ENCODE measurements around the gene THEM4.

THEM4 gene

GRCh38 chr1:151839457-151840403, 69.6 kb downstream of the THEM4 start, which contains the start of gene C2CD4D:
Gene C2CD4D (minus strand): TSS chr1:151839820. CDS start chr1:151838989, 831 bp downstream.
- Histone ChIP-seq H3K27me3 (ENCODE audit: insufficient read depth, low read length, poor library complexity) (no peaks in the 10 kb centered on the region), H3K36me3 (ENCODE audit: control insufficient read depth, insufficient read depth, low read length) (no peaks in the 10 kb centered on the region), H3K56ac (ENCODE audit: low read length) (peak within 1 kb of the TSS; percentile 91), H4K8ac (ENCODE audit: low read depth, low read length) (no peak within 1 kb of the TSS), H3K79me1 (ENCODE audit: low read length) (no peaks in the 10 kb centered on the region), H3K4ac (ENCODE audit: low read depth, low read length) (peak within 1 kb of the TSS; percentile 77), H3K79me2 (ENCODE audit: control insufficient read depth, insufficient read depth, low read length) (no peaks in the 10 kb centered on the region), H3K4me3 (ENCODE audit: low read length) (peak within 1 kb of the TSS; percentile 29), H3K9ac (ENCODE audit: low read length) (peak within 1 kb of the TSS; percentile 83), H3K23ac (ENCODE audit: low read length) (peak within 1 kb of the TSS; percentile 73), H2BK5ac (ENCODE audit: low read length) (peak within 1 kb of the TSS; percentile 64), H2BK120ac (ENCODE audit: low read depth, low read length) (no peak within 1 kb of the TSS), H3K4me1 (ENCODE audit: control insufficient read depth, low read depth, low read length) (no peaks in the 10 kb centered on the region), H2AK5ac (ENCODE audit: low read length) (no peak within 1 kb of the TSS), H3K27ac (ENCODE audit: low read depth, low read length) (peak within 1 kb of the TSS; percentile 30), H3K4me2 (ENCODE audit: low read length) (peak within 1 kb of the TSS; percentile 19), H2BK15ac (replicated peaks; ENCODE audit: low read depth) (no peak within 1 kb of the TSS), H3K18ac (ENCODE audit: low read length) (peak within 1 kb of the TSS; percentile 75), H4K5ac (ENCODE audit: low read length) (peak within 1 kb of the TSS; percentile 5)
- no CpG with 5 or more reads among the region's 47 CpGs for WGBS (ENCODE audit: extremely low coverage, insufficient coverage, low lambda C conversion rate)
- peak; percentile 91 for DNase-seq

DNA sequence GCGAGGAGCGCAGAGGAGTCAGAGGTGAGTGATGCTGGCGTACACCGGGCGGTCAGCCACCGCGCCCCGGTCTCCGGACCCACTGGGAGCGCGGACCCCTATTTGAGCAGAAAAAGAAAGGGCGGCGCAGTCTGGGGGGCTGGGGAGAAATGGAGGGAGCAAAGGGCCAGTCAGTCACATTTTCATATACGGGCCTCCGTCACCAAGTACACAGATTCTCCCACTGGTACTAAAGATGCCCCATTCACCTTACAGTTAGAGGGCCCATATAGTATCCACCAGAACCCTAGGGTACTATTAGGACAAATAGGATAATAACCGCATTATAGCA, 70.3 kb downstream of the THEM4 start:
- peak overlapping the region; percentile 83 for H3K9ac ChIP-seq (ENCODE audit: low read length)
- H2BK120ac ChIP-seq (ENCODE audit: low read depth, low read length): no peak overlapping the region
- H3K27ac ChIP-seq (ENCODE audit: low read depth, low read length): no peak overlapping the region
- peak overlapping the region; percentile 22 for H3K4ac ChIP-seq (ENCODE audit: low read depth, low read length)
- no peak overlapping the region for H2AK5ac ChIP-seq (ENCODE audit: low read length)
- peak overlapping the region; percentile 19 for H3K4me2 ChIP-seq (ENCODE audit: low read length)
- no peaks in the 10 kb centered on the region for H3K79me1 ChIP-seq (ENCODE audit: low read length)
- no peak overlapping the region for H4K8ac ChIP-seq (ENCODE audit: low read depth, low read length)
- no peak overlapping the region for H3K18ac ChIP-seq (ENCODE audit: low read length)
- no peak overlapping the region for H2BK5ac ChIP-seq (ENCODE audit: low read length)
- H4K5ac ChIP-seq (ENCODE audit: low read length): no peak overlapping the region
- no peaks in the 10 kb centered on the region for H3K27me3 ChIP-seq (ENCODE audit: insufficient read depth, low read length, poor library complexity)
- H3K79me2 ChIP-seq (ENCODE audit: control insufficient read depth, insufficient read depth, low read length): no peaks in the 10 kb centered on the region
- no peak overlapping the region for H2BK15ac ChIP-seq (replicated peaks; ENCODE audit: low read depth)
- no peaks in the 10 kb centered on the region for H3K4me1 ChIP-seq (ENCODE audit: control insufficient read depth, low read depth, low read length)
- H3K4me3 ChIP-seq (ENCODE audit: low read length): peak overlapping the region; percentile 29
- H3K23ac ChIP-seq (ENCODE audit: low read length): peak overlapping the region; percentile 73
- no CpG with 5 or more reads among the region's 16 CpGs for WGBS (ENCODE audit: extremely low coverage, insufficient coverage, low lambda C conversion rate)
- DNase-seq: no peak
- H3K36me3 ChIP-seq (ENCODE audit: control insufficient read depth, insufficient read depth, low read length): no peaks in the 10 kb centered on the region
- peak overlapping the region; percentile 85 for H3K56ac ChIP-seq (ENCODE audit: low read length)

DNA sequence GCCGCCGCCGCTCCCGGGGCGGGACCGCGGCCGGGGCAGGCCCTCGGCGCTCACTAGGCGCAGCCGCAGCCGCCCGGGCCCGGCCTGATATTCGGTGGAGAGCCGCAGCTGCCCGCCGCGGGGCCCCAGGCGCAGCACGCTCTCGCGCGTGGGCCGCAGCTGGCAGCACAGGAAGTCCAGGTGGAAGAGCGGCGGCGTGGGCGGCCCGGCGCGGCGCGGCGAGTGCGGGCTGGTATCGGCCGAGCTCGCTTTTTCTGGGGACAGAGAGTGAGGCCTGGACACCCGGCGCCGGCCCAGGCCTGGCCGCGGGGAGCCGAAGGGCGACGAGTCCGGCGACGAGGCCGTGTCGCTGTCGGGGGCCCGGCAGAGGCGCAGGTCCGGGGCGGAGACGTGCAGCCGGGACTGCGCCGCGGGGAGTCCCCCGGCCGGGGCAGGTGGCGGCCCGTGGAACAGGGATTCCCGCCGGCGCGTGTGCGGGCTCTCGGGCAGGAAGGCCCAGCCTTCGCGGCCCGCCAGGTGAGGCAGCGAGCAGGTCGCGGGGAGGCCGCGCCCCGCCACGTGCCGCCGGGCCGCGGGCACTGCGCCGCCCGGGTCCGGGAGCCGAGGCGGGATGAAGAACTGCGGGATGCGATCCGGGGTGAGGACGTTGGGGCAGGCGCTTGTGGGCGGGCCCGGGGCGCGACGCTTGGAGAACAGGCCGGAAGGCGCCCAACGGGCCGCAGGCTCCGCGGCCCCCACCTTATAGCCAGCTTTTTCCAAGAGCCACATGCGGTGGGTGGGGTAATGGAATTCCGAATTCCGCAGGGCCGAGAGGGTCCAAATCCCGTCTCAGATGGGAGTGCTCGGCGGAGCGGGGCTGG, 70.9 kb downstream of the THEM4 start:
- no CpG with 5 or more reads among the region's 117 CpGs for WGBS (ENCODE audit: extremely low coverage, insufficient coverage, low lambda C conversion rate)
- H3K23ac ChIP-seq (ENCODE audit: low read length): peak overlapping the region; percentile 83
- peak overlapping the region; percentile 85 for H3K56ac ChIP-seq (ENCODE audit: low read length)
- H2BK5ac ChIP-seq (ENCODE audit: low read length): no peak overlapping the region
- peak; percentile 62 for DNase-seq
- peak overlapping the region; percentile 83 for H3K9ac ChIP-seq (ENCODE audit: low read length)
- no peak overlapping the region for H3K27ac ChIP-seq (ENCODE audit: low read depth, low read length)
- H3K27me3 ChIP-seq (ENCODE audit: insufficient read depth, low read length, poor library complexity): no peaks in the 10 kb centered on the region
- peak overlapping the region; percentile 3 for H4K8ac ChIP-seq (ENCODE audit: low read depth, low read length)
- peak overlapping the region; percentile 29 for H3K4me3 ChIP-seq (ENCODE audit: low read length)
- H3K4ac ChIP-seq (ENCODE audit: low read depth, low read length): peak overlapping the region; percentile 75
- H4K5ac ChIP-seq (ENCODE audit: low read length): no peak overlapping the region
- peak overlapping the region; percentile 75 for H3K18ac ChIP-seq (ENCODE audit: low read length)
- H3K79me1 ChIP-seq (ENCODE audit: low read length): no peaks in the 10 kb centered on the region
- H3K79me2 ChIP-seq (ENCODE audit: control insufficient read depth, insufficient read depth, low read length): no peaks in the 10 kb centered on the region
- H3K4me2 ChIP-seq (ENCODE audit: low read length): peak overlapping the region; percentile 19
- no peak overlapping the region for H2BK15ac ChIP-seq (replicated peaks; ENCODE audit: low read depth)
- no peak overlapping the region for H2BK120ac ChIP-seq (ENCODE audit: low read depth, low read length)
- H2AK5ac ChIP-seq (ENCODE audit: low read length): no peak overlapping the region
- H3K4me1 ChIP-seq (ENCODE audit: control insufficient read depth, low read depth, low read length): no peaks in the 10 kb centered on the region
- no peaks in the 10 kb centered on the region for H3K36me3 ChIP-seq (ENCODE audit: control insufficient read depth, insufficient read depth, low read length)

DNA sequence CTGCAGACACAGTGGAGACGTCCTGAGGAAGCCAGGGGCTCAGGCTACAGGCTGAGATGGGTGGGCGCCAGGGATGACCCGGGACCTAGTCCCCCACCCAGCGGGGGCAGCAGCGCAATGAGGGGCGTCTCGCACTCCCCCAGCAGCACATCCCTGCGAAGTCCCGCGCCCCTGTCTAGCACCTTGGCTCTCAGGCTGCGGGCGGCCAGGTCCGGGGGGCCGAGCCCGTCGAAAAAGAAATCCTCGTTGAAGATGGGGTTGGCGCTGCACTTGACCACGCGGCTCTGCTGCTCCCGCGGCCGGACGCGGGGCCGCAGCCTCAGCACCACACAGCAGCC, 71.5 kb downstream of the THEM4 start:
- H3K79me2 ChIP-seq (ENCODE audit: control insufficient read depth, insufficient read depth, low read length): no peaks in the 10 kb centered on the region
- no peaks in the 10 kb centered on the region for H3K79me1 ChIP-seq (ENCODE audit: low read length)
- no peak overlapping the region for H3K27ac ChIP-seq (ENCODE audit: low read depth, low read length)
- peak overlapping the region; percentile 75 for H3K4ac ChIP-seq (ENCODE audit: low read depth, low read length)
- no peaks in the 10 kb centered on the region for H3K36me3 ChIP-seq (ENCODE audit: control insufficient read depth, insufficient read depth, low read length)
- H4K8ac ChIP-seq (ENCODE audit: low read depth, low read length): peak overlapping the region; percentile 3
- no peak overlapping the region for H2AK5ac ChIP-seq (ENCODE audit: low read length)
- no peak overlapping the region for H2BK5ac ChIP-seq (ENCODE audit: low read length)
- H3K9ac ChIP-seq (ENCODE audit: low read length): peak overlapping the region; percentile 83
- peak overlapping the region; percentile 33 for H3K23ac ChIP-seq (ENCODE audit: low read length)
- H2BK120ac ChIP-seq (ENCODE audit: low read depth, low read length): no peak overlapping the region
- no CpG with 5 or more reads among the region's 26 CpGs for WGBS (ENCODE audit: extremely low coverage, insufficient coverage, low lambda C conversion rate)
- no peak overlapping the region for H4K5ac ChIP-seq (ENCODE audit: low read length)
- H3K4me3 ChIP-seq (ENCODE audit: low read length): no peak overlapping the region
- DNase-seq: no peak
- peak overlapping the region; percentile 85 for H3K56ac ChIP-seq (ENCODE audit: low read length)
- peak overlapping the region; percentile 75 for H3K18ac ChIP-seq (ENCODE audit: low read length)
- no peak overlapping the region for H2BK15ac ChIP-seq (replicated peaks; ENCODE audit: low read depth)
- H3K4me1 ChIP-seq (ENCODE audit: control insufficient read depth, low read depth, low read length): no peaks in the 10 kb centered on the region
- H3K27me3 ChIP-seq (ENCODE audit: insufficient read depth, low read length, poor library complexity): no peaks in the 10 kb centered on the region
- H3K4me2 ChIP-seq (ENCODE audit: low read length): peak overlapping the region; percentile 19

DNA sequence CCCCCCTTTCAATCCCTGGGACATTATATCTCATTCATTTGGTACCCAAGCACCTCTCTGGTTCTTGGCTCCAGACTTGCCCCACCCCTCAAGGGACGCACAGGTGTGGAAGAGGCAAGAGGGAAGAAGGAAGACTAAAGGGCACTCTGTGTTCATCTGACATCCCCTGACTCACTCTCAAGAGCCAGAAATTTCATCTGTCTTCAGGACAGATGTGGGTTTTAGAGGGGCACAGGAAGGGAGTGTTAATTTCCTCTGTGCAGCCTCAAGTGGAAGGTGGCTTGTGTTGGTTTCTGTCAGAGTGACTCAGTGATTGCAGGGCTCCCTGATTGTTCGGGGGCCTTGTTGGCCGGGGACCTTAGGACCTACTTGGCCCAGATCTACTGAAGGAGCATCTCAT, 72.1 kb downstream of the THEM4 start:
- no peak for DNase-seq
- H3K79me1 ChIP-seq (ENCODE audit: low read length): no peaks in the 10 kb centered on the region
- H3K56ac ChIP-seq (ENCODE audit: low read length): no peak overlapping the region
- no peak overlapping the region for H2BK5ac ChIP-seq (ENCODE audit: low read length)
- no peak overlapping the region for H2BK15ac ChIP-seq (replicated peaks; ENCODE audit: low read depth)
- no CpG with 5 or more reads among the region's 3 CpGs for WGBS (ENCODE audit: extremely low coverage, insufficient coverage, low lambda C conversion rate)
- no peak overlapping the region for H4K8ac ChIP-seq (ENCODE audit: low read depth, low read length)
- H3K27me3 ChIP-seq (ENCODE audit: insufficient read depth, low read length, poor library complexity): no peaks in the 10 kb centered on the region
- no peak overlapping the region for H3K4ac ChIP-seq (ENCODE audit: low read depth, low read length)
- no peak overlapping the region for H3K4me2 ChIP-seq (ENCODE audit: low read length)
- no peak overlapping the region for H2AK5ac ChIP-seq (ENCODE audit: low read length)
- no peaks in the 10 kb centered on the region for H3K79me2 ChIP-seq (ENCODE audit: control insufficient read depth, insufficient read depth, low read length)
- H2BK120ac ChIP-seq (ENCODE audit: low read depth, low read length): no peak overlapping the region
- H3K27ac ChIP-seq (ENCODE audit: low read depth, low read length): no peak overlapping the region
- H3K4me1 ChIP-seq (ENCODE audit: control insufficient read depth, low read depth, low read length): no peaks in the 10 kb centered on the region
- H3K23ac ChIP-seq (ENCODE audit: low read length): no peak overlapping the region
- H3K36me3 ChIP-seq (ENCODE audit: control insufficient read depth, insufficient read depth, low read length): no peaks in the 10 kb centered on the region
- no peak overlapping the region for H3K4me3 ChIP-seq (ENCODE audit: low read length)
- H4K5ac ChIP-seq (ENCODE audit: low read length): no peak overlapping the region
- no peak overlapping the region for H3K9ac ChIP-seq (ENCODE audit: low read length)
- no peak overlapping the region for H3K18ac ChIP-seq (ENCODE audit: low read length)
